SKM-1 (cell line): ENCODE measurements around the gene UBASH3B.

Experiments
- DNase-seq: peaks from one replicate; lab custom pipeline; 2025; ENCODE audit not compliant: unreplicated experiment; lab: John Stamatoyannopoulos, UW

The UBASH3B gene

DNA sequence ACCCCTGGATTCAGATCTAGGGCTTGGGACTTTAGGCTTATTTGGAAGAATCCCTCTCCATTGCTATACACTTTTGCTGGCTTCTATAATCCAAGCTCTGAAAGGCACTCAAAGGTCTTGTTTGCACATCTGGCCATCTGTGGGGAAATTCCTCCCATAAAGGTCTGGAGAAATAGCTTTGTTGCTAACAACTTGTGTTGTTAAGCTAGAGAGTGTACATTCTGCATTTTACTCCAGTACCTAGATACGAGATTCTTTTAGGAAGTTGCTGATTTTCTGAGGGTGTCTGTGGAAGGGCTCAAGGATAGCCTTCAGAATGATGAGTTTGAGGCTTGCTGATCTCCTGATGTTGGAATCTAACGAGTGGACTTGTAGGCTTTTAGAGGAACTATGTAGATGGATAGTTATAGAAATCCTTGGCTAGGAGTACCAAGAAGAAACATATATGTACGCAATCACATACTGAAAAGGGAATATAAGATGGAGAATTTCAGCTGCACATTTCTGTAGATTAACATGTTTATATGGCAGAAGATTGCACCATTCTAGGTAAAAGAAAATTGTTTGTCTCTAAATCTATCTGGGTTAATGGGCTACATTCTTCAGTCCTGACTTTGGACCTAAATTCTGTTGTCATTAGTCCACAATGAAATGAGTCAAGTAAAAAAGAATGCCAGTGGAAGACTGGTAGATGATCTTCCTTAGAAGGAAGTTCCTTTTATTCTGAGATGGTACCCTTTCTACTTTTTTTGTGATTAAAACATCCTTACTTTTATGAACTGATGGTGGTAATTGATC, 51.0 kb downstream of the UBASH3B start:
- DNase-seq, result no peak

DNA sequence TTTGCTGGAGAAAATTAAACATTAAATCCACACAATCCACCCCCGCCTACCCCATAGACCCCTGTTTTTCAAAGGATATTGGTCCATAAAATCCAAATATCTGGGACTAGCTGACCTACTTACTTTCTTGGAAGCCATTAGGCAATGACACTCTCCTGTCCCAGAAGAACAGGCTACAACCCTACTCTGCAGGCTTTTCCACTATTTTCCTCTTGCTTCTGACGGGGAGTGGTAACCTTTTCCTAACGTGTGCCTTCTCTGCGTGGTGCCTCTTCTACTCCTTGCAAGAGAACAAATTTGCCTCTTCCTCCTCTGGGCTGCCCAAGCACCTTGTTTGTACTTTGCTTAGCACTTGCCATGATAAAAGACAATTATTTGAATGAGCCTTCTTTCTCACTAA, 51.6 kb downstream of the UBASH3B start:
- no peak for DNase-seq

DNA sequence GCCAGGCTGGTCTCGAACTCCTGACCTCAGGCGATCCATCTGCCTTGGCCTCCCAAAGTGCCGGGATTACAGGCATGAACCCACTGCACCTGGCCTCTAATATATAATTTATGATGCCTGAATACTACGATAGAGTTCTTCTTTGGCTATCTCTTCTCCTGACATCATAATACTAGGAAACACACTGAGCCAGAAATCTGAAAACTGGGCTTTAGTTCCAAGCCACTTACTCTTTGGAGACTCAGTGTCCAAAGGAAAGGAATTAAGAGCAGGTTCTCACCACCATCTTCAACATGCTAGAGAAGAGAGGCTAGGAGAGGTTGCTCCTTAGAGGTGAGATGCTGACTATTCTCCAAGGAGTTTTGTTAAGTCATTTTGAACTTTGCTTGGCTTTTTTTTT, 52.4 kb downstream of the UBASH3B start:
- DNase-seq, result no peak

DNA sequence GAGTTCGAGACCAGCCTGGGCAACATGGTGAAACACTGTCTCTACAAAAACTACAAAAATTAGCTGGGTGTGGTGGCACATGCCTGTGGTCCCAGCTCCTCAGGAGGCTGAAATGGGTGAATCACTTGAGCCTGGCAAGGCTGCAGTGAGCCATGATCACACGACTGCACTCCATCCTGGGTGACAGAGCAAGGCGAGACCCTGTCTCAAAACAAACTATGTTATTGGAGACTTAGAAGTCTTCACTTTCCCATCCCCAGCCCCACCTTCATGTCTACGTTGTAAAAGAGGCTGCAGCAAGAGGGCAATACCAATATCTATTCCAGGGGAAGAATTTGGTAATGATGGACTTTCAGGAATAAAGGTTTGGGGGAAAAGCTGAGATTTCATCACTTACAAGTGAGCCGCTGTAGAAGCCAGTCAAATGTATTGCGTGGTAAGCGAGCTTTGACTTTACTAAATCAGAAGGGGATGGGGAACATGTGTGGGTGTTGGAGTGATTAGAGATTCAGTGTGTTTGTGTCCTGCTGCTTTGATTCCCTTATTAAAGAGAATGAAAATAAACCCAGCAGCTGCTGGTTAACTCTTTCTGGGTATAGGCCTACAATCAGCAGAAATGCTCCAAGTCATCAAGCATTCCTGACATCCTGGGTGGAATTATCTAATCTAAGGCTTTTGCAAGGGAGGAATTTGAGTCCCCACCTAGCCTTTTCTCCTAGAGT, 53.7 kb downstream of the UBASH3B start:
- no peak for DNase-seq

DNA sequence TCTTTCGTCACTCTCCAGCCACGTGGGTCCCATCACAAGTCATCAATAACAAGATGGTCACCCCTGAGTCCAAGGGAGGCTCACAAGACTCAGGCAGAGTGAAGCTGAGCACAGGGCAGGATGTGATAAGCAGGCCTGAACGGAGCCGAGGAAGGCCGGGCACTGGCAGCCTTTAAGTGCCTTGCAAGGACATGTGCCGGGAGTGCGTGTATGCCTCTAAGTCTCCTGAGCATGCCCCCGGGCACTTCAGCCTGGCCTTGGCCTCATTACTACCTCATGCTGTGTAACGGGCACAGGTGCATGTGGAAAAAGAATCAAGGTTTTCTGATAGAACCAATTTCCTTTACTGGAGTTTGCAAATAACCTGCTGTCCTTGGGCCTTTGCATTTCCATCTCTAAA, 55.8 kb downstream of the UBASH3B start:
- DNase-seq, result no peak

DNA sequence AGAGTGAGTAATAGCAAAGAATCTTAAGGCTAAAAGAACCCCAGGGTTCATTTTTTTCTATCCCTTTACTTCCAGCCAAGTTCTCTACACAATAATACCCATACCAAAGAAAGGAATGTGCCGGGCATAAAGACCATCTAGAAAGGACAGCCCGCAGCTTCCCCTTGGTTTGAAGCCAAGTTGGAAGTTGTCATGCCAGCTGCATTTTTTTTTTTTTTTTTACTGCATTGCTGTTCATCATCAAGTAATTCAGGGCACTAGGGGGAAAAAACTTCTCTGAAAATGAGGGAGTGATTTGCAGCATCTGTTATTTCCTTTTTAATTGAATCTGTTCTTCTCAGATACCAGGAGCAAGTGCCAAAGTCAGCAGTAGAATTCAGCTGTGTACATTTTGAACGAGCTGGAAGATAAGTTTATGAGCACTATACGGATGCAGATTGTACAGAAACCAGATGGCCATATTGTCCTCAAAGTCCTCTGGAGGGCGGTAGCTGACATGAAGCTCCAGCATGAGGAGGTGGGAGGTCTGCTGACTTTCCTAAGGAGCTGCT, 56.4 kb downstream of the UBASH3B start:
- DNase-seq, result no peak

DNA sequence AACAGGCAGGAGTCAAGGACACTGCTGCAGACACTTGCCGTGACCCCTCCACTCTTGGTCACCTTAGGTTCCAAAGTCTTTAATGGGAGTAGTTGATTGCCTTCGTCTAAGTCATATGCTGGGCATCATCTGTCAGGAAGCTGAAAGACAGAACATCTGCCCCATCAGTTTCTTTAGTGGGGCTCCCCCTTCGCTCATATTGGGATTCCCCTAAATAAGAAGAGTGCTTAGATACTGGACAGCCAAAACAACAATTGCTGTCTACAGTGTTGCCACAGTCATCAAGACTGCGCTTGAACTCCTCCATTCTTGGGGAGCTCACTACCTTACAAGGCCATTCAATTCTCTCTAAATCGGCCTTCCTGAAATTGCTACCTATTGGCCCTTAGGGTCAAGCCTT, 58.5 kb downstream of the UBASH3B start:
- DNase-seq, result no peak

DNA sequence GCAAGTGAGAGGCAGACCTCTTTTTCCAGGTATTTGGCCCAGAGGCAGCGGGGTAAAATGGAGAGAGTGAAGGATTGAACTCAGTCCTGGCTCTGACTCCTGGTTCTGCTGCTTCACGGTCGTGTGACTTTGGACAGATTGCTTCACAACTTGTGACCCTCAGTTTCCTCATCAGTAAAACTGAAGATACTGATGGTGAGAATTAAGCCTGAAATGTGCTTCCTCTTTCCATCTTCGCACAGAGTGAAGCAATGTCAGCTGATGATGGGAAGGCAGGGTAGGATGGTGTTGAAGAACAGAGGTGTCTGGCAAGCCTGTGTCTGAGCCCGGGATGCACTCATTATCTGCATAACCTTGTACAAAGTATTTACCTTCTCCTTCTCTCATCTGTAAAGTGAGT, 59.0 kb downstream of the UBASH3B start:
- peak; percentile 89 for DNase-seq

DNA sequence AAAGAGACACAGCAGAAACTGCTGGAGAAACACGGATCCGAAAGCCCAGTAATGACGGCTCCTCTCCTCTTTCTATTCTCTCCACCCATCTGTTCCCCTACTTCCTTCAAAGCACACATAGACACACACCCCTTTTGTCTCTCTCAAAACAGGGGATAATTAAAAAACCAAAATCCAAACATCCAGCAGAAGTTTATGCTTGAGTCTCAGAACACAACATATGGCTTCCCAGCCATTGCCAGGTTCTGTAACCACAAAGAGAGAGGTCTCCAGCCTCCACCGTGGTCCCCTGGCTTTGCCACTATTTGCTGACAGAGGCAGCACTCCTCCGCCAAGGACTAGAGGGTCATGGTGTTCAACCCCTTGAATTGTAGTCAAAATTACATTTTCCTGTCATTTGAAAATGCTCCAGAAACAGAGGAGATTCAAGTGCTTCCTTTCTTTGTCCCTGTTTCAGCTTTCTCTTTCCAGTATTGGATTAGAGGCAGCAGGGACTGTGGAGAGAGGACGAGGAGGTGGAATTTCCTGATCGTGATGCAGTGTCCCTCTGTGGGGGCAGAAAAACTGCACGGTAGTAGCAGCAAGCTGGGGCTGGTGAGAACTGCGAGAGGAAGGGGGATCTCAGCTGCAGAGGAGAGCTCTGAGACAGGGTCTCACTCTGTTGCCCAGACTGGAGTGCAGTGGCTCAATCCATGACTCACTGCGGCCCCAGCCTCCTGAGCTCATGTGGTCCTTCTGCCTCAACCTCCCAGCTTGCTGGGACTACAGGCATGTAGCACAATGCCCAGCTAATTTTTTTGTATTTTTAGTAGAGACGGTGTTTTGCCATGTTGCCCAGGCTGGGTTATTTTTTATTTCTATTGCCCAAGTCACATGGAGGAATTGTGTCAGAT, 60.3 kb downstream of the UBASH3B start:
- no peak for DNase-seq

DNA sequence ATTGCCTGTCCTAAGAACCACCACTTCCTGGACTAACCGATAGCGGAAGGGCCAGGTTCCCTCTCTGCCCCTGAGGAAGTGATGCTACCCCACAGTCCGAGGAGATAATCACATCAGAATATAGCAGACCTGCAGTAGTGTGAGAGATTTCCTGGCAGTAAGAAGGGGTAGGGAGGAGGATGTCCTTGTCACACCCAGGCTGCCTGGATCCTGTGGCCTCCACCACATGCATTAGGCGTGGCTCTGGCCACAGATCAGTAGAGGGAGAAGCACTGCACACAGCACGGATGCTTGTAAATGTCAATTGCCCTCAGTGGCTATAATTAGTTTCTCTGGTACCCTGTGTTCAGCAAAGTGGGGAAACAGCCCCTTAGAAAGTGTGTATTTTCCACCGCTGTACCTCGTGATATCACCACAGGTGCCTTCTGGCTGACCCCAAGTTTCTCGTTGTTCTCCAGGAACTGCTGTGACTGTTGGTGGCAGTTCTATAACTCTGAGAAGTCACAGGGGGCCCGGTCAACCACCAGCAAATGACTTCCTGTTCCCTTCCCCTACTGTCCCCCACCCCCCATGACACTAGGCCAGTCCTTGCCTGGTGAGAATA, 61.8 kb downstream of the UBASH3B start:
- DNase-seq, result peak; percentile 57

DNA sequence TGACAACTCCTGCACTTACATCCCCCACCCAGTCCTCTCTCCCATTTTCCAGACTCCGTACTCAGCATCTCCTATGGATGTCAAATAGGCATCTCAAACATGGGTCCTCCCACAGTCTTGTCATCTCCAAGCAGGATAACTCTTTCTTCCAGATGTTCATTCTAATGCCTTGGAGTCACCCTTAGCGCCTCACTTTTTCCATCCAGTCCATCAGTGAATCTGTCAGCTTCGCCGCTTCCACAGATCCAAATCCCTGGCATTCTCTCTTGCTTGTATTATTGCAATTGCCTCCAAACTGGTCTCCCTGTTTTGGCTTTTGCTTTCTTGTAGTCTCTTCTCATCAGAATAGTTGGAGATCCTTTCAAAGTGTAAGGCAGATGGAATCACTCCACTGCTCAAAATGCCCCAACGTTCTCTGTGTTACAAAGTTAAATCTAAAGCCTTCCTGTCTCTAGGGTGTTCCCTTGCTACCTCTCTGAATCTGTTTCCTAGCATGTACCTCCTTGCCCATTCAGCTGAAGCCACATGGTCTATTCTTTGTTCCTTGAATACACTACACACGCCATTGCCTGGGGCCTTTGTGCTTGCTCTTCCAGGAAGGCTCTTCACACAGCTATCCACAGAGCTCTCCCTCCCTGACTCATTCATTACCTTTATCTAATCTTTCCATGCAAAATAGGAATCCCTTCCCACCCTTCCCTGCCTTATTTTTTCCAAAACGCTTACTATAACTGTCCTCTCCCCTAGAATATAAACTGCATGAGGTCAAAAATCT, 64.8 kb downstream of the UBASH3B start:
- no peak for DNase-seq

DNA sequence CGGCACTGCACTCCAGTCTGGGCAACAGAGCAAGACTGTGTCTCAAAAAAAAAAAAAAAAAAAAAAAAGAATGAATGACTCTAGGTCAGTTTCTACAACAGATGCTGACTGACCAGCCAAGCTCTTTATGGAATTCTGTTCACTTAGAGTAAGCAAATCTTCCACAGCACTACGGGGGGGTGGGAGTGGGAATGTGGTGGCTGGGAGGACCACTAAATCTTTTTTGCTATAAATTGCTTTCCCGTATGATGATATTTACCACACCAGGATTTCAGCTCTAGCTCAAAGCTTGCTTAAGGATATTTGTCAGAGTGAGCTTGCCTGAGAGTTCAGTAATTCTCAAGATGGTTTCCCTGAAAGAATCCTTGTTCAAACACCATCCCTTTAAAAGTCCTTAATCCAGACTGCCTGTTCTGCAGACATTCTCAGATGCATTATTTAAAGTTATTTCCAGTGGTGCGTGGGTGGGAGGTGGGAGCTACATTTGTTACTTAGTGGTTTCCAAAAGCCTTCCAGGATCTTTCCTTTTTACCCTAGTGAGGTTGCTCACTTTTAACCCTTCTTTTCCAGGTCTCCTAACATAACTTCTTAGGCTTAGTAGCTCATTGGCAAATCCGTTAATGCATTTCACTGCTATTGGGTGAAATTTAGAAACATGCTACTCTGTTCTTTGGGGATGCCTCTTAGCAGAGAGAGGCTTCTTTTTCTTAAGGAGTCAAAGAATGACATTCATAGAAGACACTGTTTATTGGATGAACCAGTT, 65.9 kb downstream of the UBASH3B start:
- DNase-seq, result no peak

DNA sequence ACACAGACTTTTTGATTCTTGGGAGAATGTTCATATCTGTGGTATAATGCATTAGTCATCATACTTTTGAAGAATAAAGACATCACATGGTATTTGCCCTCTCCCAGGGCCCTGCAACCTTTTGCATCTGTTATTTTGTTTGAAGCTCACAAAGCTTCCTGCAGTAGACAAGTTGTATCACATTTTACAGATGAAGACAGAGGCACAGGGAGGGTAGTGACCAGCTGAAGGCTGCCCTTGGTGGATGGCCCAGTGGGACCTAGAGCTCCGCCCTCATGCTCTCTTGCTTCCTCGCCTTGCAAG, 66.4 kb downstream of the UBASH3B start:
- DNase-seq, result no peak

DNA sequence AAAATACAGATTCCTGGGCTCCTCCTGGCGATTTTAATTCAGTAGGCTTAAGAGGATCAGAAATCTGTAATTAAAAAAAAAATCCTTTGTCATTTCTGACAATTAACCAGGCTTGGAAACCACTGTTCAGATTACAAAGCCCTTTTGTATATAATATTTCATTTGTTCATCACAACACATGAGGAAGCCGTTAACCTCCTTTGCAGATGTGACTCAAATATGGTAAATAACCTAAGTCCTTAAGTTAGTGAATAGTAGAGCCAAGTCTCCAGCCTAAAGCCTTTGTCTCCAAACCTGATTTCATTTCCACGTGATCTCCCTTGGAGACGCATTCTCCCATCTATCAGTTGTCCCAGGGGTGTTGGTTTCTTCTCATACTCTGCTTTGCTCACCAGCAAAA, 67.6 kb downstream of the UBASH3B start:
- DNase-seq, result no peak

DNA sequence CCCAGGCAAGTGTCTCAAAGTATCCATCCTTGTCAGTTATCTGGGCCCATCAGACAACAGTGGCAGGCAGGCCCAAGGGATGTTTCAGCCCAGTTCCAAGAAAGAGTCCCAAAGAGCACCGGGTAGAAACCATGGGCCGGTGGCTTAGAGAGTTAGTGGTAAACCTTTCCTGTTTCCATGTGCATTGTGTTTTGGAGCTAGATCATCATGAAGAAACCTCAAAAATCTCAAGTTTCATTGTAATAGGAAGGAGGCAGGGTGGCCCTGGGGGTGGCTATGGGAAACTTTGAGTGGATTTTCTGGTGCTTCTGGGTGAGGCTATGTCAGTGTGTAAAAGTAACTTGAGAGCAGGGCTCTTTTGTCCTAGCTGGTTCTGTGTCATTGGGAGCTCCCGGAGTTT, 68.1 kb downstream of the UBASH3B start:
- DNase-seq, result no peak

DNA sequence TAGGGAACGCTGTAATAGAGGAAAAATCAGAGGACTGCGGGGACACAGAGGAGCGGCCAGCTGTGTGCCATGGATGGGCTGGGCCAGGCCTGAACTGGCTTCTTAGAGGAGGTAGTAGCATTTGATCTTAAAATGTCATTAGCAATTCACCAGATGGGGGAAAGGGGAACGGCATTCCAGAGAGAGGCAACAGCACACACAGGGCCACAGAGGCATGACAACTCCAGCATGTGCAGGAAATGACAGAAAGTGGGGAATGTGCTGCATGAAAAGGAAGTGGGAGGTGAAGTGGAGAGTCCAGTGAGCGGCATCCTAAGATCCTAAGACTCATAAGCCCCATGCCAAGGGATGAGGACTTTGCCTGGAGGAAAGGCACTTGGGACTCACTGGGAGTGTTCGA, 69.0 kb downstream of the UBASH3B start:
- no peak for DNase-seq

DNA sequence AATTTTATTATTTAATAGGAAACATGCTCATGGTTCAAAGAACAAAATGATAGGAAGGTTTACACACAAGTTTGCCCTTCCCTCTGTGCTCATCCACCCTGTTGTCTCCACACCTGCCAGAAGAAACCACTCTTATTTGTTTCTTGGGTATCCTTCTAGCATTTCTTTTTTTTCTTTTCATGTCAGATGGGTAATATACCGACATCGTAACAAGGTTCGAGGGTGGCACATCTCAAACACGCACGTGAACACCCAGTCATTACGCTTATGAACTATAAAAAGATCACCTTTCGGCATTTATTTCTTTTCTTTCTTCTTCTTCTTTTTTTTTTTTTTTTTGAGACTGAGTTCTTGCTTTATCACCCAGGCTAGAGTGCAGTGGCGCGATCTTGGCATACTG, 70.5 kb downstream of the UBASH3B start:
- DNase-seq, result no peak

DNA sequence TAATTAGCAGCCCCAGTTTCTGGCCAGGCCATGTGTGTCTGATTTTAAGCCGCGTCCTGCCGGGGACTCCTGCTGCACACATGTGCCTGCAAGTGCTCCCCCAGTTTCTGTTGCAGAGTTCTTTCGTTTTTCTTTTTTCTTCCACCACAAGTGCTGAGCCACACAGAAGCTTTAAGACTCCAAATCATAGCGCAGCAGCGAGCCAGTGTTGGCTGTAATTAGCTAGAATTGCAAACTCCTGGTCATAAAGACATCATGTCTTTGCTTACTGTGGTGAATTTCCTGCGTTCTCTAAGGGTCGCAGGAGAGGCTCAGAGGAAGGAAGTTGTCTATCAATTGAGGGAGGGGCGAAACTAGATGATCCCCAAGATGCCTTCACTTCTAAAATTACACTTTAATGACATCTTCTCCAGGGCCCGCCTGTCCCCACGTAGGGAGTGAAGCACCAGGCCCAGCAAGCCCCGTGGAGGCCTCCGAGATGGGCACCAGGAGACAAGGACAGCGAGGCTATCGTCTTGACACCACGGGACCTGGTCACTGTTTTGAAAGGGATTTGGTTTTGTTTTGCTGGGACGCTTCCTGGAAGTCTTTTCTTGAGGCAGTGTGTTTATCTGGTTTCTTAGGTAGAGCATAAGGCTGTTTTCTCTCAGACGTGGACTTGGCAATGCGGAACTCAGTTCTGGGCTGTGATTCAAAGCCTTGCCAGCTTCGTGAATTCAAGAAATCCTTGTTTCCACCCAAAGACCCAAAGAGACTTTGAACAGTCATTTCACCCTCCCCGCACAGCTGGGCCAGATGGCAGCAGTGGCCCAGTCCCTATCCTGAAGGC, 71.8 kb downstream of the UBASH3B start:
- no peak for DNase-seq

DNA sequence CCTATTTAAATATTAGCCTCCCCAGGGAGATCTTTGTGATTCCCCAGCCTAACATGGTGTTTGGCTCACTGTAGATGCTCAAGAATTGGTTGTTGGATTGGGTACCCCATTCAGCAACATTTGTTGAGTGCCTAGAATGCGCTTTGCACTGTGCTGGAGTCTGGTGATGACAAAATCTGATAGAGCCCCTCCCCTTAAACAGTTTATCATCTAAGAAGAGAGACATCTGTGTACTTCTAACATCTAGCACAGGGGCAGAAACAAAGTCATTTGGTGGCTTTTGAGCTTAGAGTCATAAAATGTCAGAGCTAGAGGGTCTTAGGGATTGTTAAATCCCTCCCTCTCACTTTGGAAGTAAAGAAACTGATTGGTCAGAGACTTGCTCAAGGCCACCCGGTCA, 73.0 kb downstream of the UBASH3B start:
- no peak for DNase-seq
